T-helper 2 cell treated with Interferon-gamma antibody and Interleukin-4, amounts not matched to agents 5 μg/mL and 100 μg/mL, for 36 hours (primary cell): ENCODE results near the gene ANAPC1.
"Not testable (repeated sequence)": the region's sequence is repeated elsewhere in the genome, so short reads cannot be mapped to it uniquely, and the experiment has no call there.

Experiments used
- DNase-seq: peaks from one replicate; pipeline ENCODE4 v3.0.0; 2021; ENCODE audit warnings: low spot score
- H3K27ac Mint-ChIP-seq: one replicate; pipeline ENCODE4 v1.8.0; 2021; ENCODE audit warnings: mild to moderate bottlenecking, mixed read lengths
- H3K27me3 Mint-ChIP-seq: one replicate; pipeline ENCODE4 v1.8.0; 2021; ENCODE audit warnings: low read depth, mixed read lengths
- H3K36me3 Mint-ChIP-seq: one replicate; pipeline ENCODE4 v1.8.0; 2021; ENCODE audit warnings: low read depth, mixed read lengths
- H3K4me1 Mint-ChIP-seq: one replicate; pipeline ENCODE4 v1.8.0; 2021; ENCODE audit warnings: low read depth, mixed read lengths
- H3K4me3 Mint-ChIP-seq: one replicate; pipeline ENCODE4 v1.8.0; 2022; ENCODE audit warnings: mild to moderate bottlenecking, moderate library complexity, mixed read lengths
- H3K9me3 Mint-ChIP-seq: one replicate; pipeline ENCODE4 v1.8.0; 2021; ENCODE audit warnings: mixed read lengths

Gene ANAPC1

GRCh38 chr2:111828217-111828766 is 55.7 kb downstream of the ANAPC1 start:
- H3K36me3 Mint-ChIP-seq = peaks cover 38% of the 10 kb centered on the region
- H3K27ac Mint-ChIP-seq, H3K4me1 Mint-ChIP-seq: not testable (repeated sequence)

DNA sequence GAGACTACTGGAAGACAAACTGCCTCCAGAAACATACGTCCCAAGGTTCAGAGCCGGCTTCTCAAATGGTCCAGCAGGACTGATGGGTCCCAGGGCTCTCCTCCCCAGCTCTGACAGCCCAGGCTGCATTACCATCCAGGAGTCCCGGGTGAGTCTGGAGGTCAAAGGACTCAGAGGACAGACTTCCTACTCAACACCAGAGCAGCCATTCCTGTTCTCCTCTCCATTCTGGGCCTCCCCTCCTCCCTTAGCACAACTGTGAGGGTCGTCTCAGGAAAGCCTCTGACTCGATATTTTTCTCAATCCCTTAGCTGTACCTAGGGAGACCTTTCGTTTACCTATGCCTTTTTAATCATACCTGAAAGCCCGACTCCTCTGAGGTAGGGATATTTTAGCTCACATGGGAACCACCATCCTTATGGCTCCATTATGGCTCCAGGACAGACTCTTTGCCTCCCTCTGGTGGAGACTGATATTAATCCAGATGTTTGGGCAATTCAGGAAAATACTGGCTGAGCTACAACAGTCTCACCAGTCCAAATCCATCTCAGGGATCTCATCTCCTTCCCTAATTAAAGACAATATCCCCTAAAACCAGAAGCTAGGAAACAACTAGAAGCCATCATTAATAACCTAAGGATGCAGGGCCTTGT is 70.9 kb downstream of the ANAPC1 start:
- not testable (repeated sequence) for H3K36me3 Mint-ChIP-seq, DNase-seq, H3K4me1 Mint-ChIP-seq, H3K27me3 Mint-ChIP-seq, H3K9me3 Mint-ChIP-seq, H3K4me3 Mint-ChIP-seq, H3K27ac Mint-ChIP-seq

More at GRCh38 chr2:111828217-111828766, 55.7 kb downstream of the ANAPC1 start:
- H3K27me3 Mint-ChIP-seq, H3K4me3 Mint-ChIP-seq, DNase-seq, H3K9me3 Mint-ChIP-seq: not testable (repeated sequence)

- not testable (repeated sequence) for H3K27ac Mint-ChIP-seq
Measured at GRCh38 chr2:111790633-111791032, 93.4 kb downstream of the ANAPC1 start.

GRCh38 chr2:111784081-111784480 is 99.9 kb downstream of the ANAPC1 start:
- not testable (repeated sequence) for H3K4me3 Mint-ChIP-seq, H3K27ac Mint-ChIP-seq, H3K36me3 Mint-ChIP-seq, H3K4me1 Mint-ChIP-seq, H3K9me3 Mint-ChIP-seq, DNase-seq, H3K27me3 Mint-ChIP-seq

More at GRCh38 chr2:111790633-111791032, 93.4 kb downstream of the ANAPC1 start:
- not testable (repeated sequence) for H3K9me3 Mint-ChIP-seq, DNase-seq, H3K36me3 Mint-ChIP-seq, H3K4me1 Mint-ChIP-seq, H3K4me3 Mint-ChIP-seq, H3K27me3 Mint-ChIP-seq

- not testable (repeated sequence) for H3K36me3 Mint-ChIP-seq, H3K27ac Mint-ChIP-seq, H3K4me3 Mint-ChIP-seq, H3K9me3 Mint-ChIP-seq, H3K4me1 Mint-ChIP-seq, H3K27me3 Mint-ChIP-seq, DNase-seq
Measured at GRCh38 chr2:111782195-111782594, 101.8 kb downstream of the ANAPC1 start.

DNA sequence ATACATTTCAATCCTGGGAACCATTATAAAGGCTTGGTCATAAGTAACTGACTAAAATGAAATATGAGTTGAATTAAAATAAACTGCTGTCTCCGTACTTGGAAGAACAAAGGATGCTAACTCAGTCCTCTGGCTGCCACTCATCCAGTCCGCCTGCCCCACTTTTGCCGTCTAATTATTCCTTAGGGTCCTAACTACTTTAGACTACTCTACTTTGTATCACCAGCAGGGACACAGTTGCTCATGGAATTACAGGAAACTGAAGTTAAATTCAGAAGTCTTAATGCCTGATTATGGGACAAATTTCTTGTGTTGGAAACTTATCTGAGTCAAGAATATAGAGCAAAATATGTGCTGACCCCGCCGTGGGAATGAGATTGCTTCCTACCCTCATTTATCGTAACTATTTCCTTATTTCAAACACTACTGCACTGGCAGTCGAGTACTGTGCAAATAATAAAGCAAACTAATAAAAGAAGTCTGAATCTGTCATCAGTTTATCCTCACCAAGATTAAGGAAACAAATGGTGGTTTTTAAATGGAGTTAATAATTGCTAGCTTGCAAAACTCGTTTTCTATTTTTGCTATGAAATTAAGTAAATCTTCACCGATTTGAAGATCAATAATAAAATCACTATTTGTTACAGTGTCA is 102.4 kb downstream of the ANAPC1 start:
- not testable (repeated sequence) for H3K27ac Mint-ChIP-seq, H3K4me3 Mint-ChIP-seq, H3K27me3 Mint-ChIP-seq, DNase-seq, H3K4me1 Mint-ChIP-seq, H3K36me3 Mint-ChIP-seq, H3K9me3 Mint-ChIP-seq

DNA sequence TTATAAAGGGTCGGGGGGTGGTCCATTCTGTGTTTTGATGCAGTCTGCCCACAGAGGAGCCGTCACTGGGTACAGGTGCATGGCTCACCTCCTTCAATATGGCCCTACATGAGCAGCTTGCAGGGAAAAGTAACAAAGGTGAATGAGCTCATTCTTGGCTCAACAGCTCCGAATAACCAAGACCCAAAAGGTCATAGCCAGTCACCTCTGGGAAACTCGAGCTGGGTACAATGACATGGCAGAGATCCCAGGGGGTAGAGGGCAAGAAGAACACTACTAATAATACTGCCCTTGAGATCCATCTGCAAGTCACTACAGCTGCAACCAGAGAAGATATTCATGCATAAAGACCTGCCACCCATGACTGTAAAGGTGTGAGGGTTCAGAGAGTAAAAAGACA is 106.8 kb downstream of the ANAPC1 start:
- H3K4me1 Mint-ChIP-seq, H3K36me3 Mint-ChIP-seq, H3K9me3 Mint-ChIP-seq, DNase-seq, H3K27me3 Mint-ChIP-seq, H3K27ac Mint-ChIP-seq, H3K4me3 Mint-ChIP-seq: not testable (repeated sequence)

- H3K4me3 Mint-ChIP-seq = not testable (repeated sequence)
Measured at GRCh38 chr2:111776296-111776695, 107.7 kb downstream of the ANAPC1 start.

DNA sequence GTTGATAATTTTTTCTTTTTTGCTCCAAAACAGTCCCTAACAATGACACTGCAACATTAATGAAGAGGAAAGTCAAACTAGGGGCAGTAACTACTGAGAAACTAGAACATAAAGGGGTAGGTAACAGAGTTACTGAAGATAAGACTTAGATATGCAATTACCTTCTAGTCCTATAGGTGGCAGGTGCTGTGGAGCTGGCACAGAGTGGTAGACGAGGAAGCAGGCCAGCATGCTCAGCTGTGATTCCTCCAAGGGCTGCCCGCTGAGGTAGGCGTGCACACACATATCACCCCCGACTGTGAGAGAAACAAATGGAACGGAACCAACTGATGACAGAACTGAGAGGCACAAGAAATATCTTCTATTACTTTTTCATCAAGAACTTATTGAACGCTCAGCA is 111.8 kb downstream of the ANAPC1 start:
- not testable (repeated sequence) for DNase-seq, H3K27me3 Mint-ChIP-seq, H3K27ac Mint-ChIP-seq, H3K4me1 Mint-ChIP-seq, H3K4me3 Mint-ChIP-seq, H3K9me3 Mint-ChIP-seq
- H3K36me3 Mint-ChIP-seq = peaks cover 11% of the 10 kb centered on the region

More at GRCh38 chr2:111776296-111776695, 107.7 kb downstream of the ANAPC1 start:
- not testable (repeated sequence) for H3K9me3 Mint-ChIP-seq, H3K4me1 Mint-ChIP-seq, DNase-seq, H3K27ac Mint-ChIP-seq, H3K27me3 Mint-ChIP-seq, H3K36me3 Mint-ChIP-seq

- H3K27me3 Mint-ChIP-seq, H3K4me3 Mint-ChIP-seq, H3K9me3 Mint-ChIP-seq, H3K27ac Mint-ChIP-seq, DNase-seq, H3K4me1 Mint-ChIP-seq: not testable (repeated sequence)
- peaks cover 11% of the 10 kb centered on the region for H3K36me3 Mint-ChIP-seq
Measured at GRCh38 chr2:111770916-111771658, 112.9 kb downstream of the ANAPC1 start.

DNA sequence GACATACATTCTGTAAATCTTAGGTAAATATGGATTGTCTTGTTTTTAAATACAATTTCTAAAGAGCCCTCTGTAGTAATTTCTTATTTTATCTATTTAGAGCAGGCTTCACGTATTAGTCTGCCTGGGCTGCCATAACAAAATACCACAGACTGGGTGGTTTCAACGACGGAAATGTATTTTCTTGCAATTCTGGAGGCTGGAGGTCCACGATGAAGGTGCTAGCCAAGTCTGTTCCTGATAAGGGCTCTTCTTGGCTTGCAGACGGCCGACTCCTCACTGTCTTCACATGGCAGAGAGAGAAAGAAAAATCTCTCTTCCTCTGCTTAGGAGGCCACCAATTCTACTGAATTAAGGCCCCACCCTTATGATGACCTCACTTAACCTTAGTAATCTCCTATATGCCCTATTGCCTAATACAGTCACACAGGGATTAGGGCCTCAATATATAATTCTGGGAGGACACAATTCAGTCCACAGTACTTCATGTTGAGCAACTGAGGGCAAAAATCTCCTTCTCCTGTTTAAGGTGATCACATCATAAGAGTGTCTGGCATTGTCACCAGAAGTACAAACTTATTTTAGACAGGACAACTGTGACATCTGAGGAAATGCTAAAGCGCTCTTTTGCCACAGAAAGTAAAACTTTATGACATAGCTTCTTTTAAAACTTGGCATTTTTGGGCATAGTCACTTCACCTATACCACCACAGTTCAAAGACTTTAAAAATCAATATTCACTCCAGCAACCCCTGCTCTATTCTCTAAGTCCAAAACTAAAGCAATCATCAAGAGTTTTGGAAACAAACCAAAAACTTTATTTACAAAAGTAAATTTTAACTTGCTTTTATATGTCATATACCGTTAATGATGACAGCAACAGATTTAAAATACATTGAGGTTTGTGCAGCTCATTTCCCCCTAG is 115.5 kb downstream of the ANAPC1 start:
- H3K27me3 Mint-ChIP-seq, DNase-seq, H3K4me1 Mint-ChIP-seq, H3K9me3 Mint-ChIP-seq, H3K4me3 Mint-ChIP-seq, H3K27ac Mint-ChIP-seq: not testable (repeated sequence)
- H3K36me3 Mint-ChIP-seq = peaks cover 10% of the 10 kb centered on the region

- H3K4me3 Mint-ChIP-seq, H3K27me3 Mint-ChIP-seq, H3K9me3 Mint-ChIP-seq, DNase-seq, H3K4me1 Mint-ChIP-seq, H3K27ac Mint-ChIP-seq: not testable (repeated sequence)
- H3K36me3 Mint-ChIP-seq = peaks cover 15% of the 10 kb centered on the region
Measured at GRCh38 chr2:111767087-111767486, 116.9 kb downstream of the ANAPC1 start.

GRCh38 chr2:111766295-111766694 is 117.7 kb downstream of the ANAPC1 start:
- H3K9me3 Mint-ChIP-seq, H3K27me3 Mint-ChIP-seq, H3K27ac Mint-ChIP-seq, H3K4me1 Mint-ChIP-seq, DNase-seq, H3K4me3 Mint-ChIP-seq: not testable (repeated sequence)
- H3K36me3 Mint-ChIP-seq = peaks cover 17% of the 10 kb centered on the region
